Endodermal cell (in vitro differentiated cells): Measurements from ENCODE around the gene NETO1. TPM values are rescaled to one million over a fixed set of nuclear protein-coding genes. Genes with fewer than 3 reads are reported as not detected.

Experiments used
- DNase-seq: peaks from one replicate; pipeline ENCODE4 v3.0.0-alpha.2; 2017
- H3K27ac ChIP-seq: 2 replicates; pipeline ENCODE4 v1.5.1; 2013; ENCODE audit warnings: mild to moderate bottlenecking, low read depth, low read length, moderate library complexity
- H3K27me3 ChIP-seq: 2 replicates; pipeline ENCODE4 v1.6.1; 2013; ENCODE audit warnings: mild to moderate bottlenecking, low read length, moderate library complexity; ENCODE audit not compliant: insufficient read depth, control insufficient read depth, poor library complexity, severe bottlenecking
- H3K36me3 ChIP-seq: 2 replicates; pipeline ENCODE4 v1.7.0; 2013; ENCODE audit warnings: mild to moderate bottlenecking, low read length, moderate library complexity; ENCODE audit not compliant: control insufficient read depth, insufficient read depth
- H3K4me1 ChIP-seq: one replicate; pipeline ENCODE4 v1.7.0; 2013; ENCODE audit warnings: low read length; ENCODE audit not compliant: control insufficient read depth, insufficient read depth
- H3K4me3 ChIP-seq: 2 replicates; pipeline ENCODE4 v1.5.1; 2013; ENCODE audit warnings: mild to moderate bottlenecking, low read length, moderate library complexity
- H3K9ac ChIP-seq: 2 replicates; pipeline ENCODE4 v1.6.1; 2013; ENCODE audit warnings: mild to moderate bottlenecking, low read length, moderate library complexity; ENCODE audit not compliant: poor library complexity, severe bottlenecking; ENCODE audit errors: extremely low read depth
- H3K9me3 ChIP-seq: 2 replicates; pipeline ENCODE4 v1.6.1; 2013; ENCODE audit warnings: mild to moderate bottlenecking, low read length, moderate library complexity; ENCODE audit not compliant: control insufficient read depth
- H3K27ac Mint-ChIP-seq: 2 replicates; pipeline ENCODE4 v1.8.0; 2020; ENCODE audit warnings: mixed read lengths
- H3K27me3 Mint-ChIP-seq: 2 replicates; pipeline ENCODE4 v1.8.0; 2021; ENCODE audit warnings: mild to moderate bottlenecking, mixed read lengths; ENCODE audit not compliant: insufficient read depth
- H3K36me3 Mint-ChIP-seq: 2 replicates; pipeline ENCODE4 v1.8.0; 2020; ENCODE audit warnings: low read depth, mixed read lengths
- H3K4me1 Mint-ChIP-seq: 2 replicates; pipeline ENCODE4 v1.8.0; 2020; ENCODE audit warnings: mixed read lengths
- H3K4me3 Mint-ChIP-seq: 2 replicates; pipeline ENCODE4 v1.8.0; 2020; ENCODE audit warnings: mild to moderate bottlenecking, moderate library complexity, mixed read lengths
- H3K9me3 Mint-ChIP-seq: 2 replicates; pipeline ENCODE4 v1.8.0; 2020; ENCODE audit warnings: mild to moderate bottlenecking, mixed read lengths
- WGBS, 2 experiments: methylation state at CpG; one replicate each; pipeline versions ENCODE4 v1.1.5 to v1.1.7; 2013; ENCODE audit warnings: missing lambda C conversion rate in 2 of 2, mixed read lengths in 1 of 2; ENCODE audit not compliant: insufficient coverage in 1 of 2, insufficient read length in 1 of 2; 5-methylcytosine and 5-hydroxymethylcytosine counted together
- total RNA-seq, 2 donors: library from RNA; stranded (reverse); fragmentation: NEBNext Ultra II Directional in 1 of 2; extraction: Animal tissue kit (Norgen Biotek cat#: 25700) in 1 of 2; gene quantifications; 2 replicates in 1 of 2; 3 replicates in 1 of 2; pipeline ENCODE4 v1.2.1, GENCODE V29; 2021
- TF ChIP-seq, protein P1 (sequence below): fragments of 200-600 bp; sonication (generic); conservative IDR thresholded peaks from 2 replicates; pipeline ENCODE4 v1.5.0; 2021; ENCODE audit warnings: antibody characterized with exemption, mild to moderate bottlenecking

The NETO1 gene
- total RNA-seq, 2 donors from 2014 or later, result 4.2 to 6.5 TPM

- peaks cover 20% of the 10 kb centered on the region for H3K4me1 Mint-ChIP-seq
- no peaks in the 10 kb centered on the region for H3K36me3 ChIP-seq
- no peaks in the 10 kb centered on the region for H3K27me3 ChIP-seq
- no peaks in the 10 kb centered on the region for H3K27me3 Mint-ChIP-seq
- TF ChIP-seq, protein P1, sequence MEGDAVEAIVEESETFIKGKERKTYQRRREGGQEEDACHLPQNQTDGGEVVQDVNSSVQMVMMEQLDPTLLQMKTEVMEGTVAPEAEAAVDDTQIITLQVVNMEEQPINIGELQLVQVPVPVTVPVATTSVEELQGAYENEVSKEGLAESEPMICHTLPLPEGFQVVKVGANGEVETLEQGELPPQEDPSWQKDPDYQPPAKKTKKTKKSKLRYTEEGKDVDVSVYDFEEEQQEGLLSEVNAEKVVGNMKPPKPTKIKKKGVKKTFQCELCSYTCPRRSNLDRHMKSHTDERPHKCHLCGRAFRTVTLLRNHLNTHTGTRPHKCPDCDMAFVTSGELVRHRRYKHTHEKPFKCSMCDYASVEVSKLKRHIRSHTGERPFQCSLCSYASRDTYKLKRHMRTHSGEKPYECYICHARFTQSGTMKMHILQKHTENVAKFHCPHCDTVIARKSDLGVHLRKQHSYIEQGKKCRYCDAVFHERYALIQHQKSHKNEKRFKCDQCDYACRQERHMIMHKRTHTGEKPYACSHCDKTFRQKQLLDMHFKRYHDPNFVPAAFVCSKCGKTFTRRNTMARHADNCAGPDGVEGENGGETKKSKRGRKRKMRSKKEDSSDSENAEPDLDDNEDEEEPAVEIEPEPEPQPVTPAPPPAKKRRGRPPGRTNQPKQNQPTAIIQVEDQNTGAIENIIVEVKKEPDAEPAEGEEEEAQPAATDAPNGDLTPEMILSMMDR, result no peak
- no peaks in the 10 kb centered on the region for H3K36me3 Mint-ChIP-seq
- no peak overlapping the region for H3K27ac Mint-ChIP-seq
- H3K4me1 ChIP-seq, result no peaks in the 10 kb centered on the region
- H3K9ac ChIP-seq, result no peak overlapping the region
- H3K27ac ChIP-seq, result no peak overlapping the region
- H3K9me3 Mint-ChIP-seq, result no peaks in the 10 kb centered on the region
- WGBS, 2 experiments, result 69% methylated on average over 4 of the region's 4 CpGs; no CpG with 5 or more reads in 1 of the 2 experiments
- H3K9me3 ChIP-seq, result no peaks in the 10 kb centered on the region
- no peak overlapping the region for H3K4me3 Mint-ChIP-seq
- H3K4me3 ChIP-seq, result no peak overlapping the region
- DNase-seq, result no peak
These were observed 27.7 kb downstream of the NETO1 start for GRCh38 chr18:72840109-72840508.

- Histone ChIP-seq H3K27ac (no peak overlapping the region), H3K9me3 (no peaks in the 10 kb centered on the region), H3K9ac (no peak overlapping the region), H3K27me3 (no peaks in the 10 kb centered on the region), H3K36me3 (no peaks in the 10 kb centered on the region), H3K4me1 (no peaks in the 10 kb centered on the region), H3K4me3 (no peak overlapping the region)
- no peak for DNase-seq
- Mint-ChIP-seq H3K36me3 (no peaks in the 10 kb centered on the region), H3K4me3 (no peak overlapping the region), H3K27ac (no peak overlapping the region), H3K4me1 (peaks cover 3% of the 10 kb centered on the region), H3K9me3 (no peaks in the 10 kb centered on the region), H3K27me3 (no peaks in the 10 kb centered on the region)
- TF ChIP-seq, protein P1, result no peak
- 97 to 100% methylated on average over 1 to 2 of the region's 3 CpGs for WGBS, 2 experiments
These were observed 33.1 kb downstream of the NETO1 start for GRCh38 chr18:72834731-72835130.

DNA sequence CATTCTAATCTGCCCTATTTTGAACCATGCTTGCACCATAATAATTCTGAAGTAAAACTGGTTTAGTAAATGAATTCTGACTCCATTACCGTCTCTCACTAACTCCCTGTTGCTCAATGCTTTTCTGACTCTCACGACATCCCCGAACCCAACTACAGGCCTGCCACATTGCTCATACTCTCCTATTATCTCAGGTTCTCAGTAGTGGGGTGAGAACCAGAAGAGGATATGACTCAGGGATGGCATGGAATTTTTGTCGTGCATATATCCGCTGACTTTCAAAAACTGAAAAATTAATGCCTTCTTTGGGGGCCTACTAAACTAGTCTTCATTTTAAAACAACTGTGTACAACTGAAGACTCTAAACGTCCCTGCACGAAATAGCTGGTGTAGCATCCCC is 34.3 kb downstream of the NETO1 start:
- Mint-ChIP-seq H3K27ac (no peak overlapping the region), H3K9me3 (no peaks in the 10 kb centered on the region), H3K36me3 (no peaks in the 10 kb centered on the region), H3K4me1 (no peaks in the 10 kb centered on the region), H3K4me3 (no peak overlapping the region), H3K27me3 (no peaks in the 10 kb centered on the region)
- Histone ChIP-seq H3K27ac (no peak overlapping the region), H3K4me3 (no peak overlapping the region), H3K9ac (no peak overlapping the region), H3K36me3 (no peaks in the 10 kb centered on the region), H3K9me3 (no peaks in the 10 kb centered on the region), H3K4me1 (no peaks in the 10 kb centered on the region), H3K27me3 (no peaks in the 10 kb centered on the region)
- TF ChIP-seq, protein P1, result no peak
- no peak for DNase-seq
- 89 to 93% methylated on average over 4 to 7 of the region's 7 CpGs for WGBS, 2 experiments
